ENCODE data around the gene NFIX.

NFIX gene

DNA sequence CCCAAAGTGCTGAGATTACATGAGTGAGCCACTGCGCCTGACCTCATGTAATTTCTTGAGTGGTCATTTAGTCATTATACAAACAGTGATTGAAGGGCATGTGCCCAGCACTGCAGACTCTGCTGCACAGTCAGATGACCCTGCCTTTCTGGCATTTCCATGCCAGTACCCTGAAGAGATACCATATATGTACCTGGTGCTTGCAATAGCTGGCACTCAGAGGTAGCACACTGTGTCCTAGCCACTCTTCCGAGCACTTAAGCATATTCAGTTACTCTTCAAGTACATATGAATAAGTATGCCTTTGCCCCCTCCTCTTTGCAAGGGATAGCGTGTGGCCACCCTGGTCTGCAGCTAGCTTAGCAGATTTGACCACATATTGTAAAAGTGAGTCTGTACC lies 139.4 kb downstream of the NFIX start:
- DNase-seq: no peak

DNA sequence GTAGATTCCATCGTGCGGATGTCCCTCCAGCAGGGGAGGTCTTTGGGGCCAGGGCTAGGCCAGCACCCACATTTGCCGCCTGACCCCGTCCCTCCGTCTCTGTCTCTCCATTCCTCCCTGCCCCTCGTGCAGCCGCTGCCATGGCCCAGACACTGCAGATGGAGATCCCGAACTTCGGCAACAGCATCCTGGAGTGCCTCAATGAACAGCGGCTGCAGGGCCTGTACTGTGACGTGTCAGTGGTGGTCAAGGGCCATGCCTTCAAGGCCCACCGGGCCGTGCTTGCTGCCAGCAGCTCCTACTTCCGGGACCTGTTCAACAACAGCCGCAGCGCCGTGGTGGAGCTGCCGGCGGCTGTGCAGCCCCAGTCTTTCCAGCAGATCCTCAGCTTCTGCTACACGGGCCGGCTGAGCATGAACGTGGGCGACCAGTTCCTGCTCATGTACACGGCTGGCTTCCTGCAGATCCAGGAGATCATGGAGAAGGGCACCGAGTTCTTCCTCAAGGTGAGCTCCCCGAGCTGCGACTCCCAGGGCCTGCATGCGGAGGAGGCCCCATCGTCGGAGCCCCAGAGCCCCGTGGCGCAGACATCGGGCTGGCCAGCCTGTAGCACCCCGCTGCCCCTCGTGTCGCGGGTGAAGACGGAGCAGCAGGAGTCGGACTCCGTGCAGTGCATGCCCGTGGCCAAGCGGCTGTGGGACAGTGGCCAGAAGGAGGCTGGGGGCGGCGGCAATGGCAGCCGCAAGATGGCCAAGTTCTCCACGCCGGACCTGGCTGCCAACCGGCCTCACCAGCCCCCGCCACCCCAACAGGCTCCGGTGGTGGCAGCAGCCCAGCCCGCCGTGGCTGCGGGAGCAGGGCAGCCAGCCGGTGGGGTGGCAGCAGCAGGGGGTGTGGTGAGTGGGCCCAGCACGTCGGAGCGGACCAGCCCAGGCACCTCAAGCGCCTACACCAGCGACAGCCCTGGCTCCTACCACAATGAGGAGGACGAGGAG lies 140.1 kb downstream of the NFIX start:
- no peak for DNase-seq

DNA sequence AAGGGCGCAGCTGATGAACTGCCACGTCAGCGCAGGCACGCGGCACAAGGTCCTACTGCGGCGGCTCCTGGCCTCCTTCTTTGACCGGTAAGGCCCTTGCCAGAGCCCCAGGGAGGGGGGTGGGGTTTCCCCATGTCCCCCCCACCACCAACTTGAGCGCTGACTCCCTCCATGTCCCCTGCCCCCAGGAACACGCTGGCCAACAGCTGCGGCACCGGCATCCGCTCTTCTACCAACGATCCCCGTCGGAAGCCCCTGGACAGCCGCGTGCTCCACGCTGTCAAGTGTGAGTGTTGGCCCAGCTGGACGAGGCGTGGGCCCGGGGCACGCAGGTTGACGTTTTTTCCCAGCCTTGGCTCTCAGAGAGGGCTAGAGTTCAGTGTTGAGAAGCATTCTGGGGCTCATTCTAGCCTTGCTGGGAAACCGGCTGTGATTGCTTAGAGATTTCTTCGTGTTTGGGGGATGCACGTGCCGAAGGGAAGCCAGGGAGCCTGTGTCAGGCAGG lies 142.1 kb downstream of the NFIX start:
- DNase-seq: no peak

DNA sequence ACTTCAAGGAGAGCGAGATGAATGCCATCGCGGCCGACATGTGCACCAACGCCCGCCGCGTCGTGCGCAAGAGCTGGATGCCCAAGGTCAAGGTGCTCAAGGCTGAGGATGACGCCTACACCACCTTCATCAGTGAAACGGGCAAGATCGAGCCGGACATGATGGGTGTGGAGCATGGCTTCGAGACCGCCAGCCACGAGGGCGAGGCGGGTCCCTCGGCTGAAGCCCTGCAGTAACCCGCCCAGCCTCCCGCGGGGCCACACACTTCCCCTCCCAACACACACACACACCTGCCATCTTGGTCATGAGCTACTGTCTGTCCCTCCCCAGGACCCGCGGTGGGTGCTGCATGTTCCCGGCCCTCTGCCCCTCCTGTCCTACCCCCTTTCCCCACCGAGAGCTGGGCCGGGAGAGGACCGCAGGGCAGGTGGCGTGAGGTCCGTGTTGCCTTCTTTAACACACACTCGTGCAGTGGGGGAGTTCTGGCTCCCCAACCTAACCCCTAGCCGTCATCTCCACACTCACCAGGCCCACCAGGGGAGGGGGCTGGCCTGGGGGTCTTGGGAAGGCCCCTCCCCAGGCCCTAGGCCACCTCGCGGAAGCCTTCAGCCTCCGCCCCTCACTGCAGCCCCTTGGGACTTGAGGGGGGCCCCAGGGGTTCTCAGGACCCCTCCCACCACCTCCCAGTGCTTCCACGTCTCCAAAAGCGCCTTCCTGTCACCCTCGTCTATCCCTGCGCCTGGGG lies 143.1 kb downstream of the NFIX start:
- no peak for DNase-seq

DNA sequence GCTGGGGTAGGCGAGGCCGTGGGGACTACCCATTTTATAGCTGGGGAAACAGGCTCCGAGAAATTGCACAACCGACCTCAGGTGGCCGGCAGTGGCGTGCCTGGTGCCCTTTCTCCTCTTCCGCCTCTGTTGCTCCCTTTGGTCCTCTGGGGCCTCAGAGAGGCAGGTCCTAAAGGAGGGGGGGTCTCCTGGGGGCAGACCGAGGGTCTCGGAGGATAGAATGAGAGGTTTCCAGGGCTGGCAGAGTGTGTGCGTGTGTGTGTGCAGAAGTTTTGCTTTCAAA lies 143.6 kb downstream of the NFIX start:
- no peak for DNase-seq

DNA sequence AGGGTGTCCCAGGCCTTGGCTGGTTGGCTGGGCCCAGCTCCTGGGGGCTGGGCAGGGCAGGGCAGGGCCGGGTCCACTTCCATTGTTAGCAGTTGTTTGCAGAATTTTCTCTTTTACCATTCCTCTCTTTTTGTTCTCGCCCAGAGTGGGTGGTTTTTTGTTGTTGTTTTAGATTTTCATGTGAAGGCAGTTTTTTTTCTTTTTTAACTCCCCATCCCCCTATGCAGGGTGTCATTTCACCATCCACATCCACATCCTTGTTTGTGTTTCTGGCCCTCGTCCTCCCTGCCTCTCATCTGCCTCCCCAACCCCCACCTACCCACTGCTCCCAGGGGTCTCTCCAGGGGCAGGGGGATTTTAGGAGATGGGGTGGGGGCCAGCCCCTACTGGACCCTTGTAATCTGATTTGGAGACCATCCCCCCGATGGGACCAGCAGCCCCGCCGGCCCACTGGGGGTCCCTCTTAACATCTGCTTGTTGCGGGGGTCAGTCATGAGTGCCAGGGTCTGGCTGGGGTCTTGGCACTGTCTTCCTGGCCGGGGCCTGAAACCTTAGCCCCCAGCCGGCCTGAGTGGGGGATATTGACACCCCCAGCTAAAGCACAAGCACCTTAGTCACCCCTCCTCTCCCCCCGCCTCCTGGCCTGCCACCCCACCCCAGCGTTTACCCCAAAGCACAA lies 144.5 kb downstream of the NFIX start:
- DNase-seq: no peak

DNA sequence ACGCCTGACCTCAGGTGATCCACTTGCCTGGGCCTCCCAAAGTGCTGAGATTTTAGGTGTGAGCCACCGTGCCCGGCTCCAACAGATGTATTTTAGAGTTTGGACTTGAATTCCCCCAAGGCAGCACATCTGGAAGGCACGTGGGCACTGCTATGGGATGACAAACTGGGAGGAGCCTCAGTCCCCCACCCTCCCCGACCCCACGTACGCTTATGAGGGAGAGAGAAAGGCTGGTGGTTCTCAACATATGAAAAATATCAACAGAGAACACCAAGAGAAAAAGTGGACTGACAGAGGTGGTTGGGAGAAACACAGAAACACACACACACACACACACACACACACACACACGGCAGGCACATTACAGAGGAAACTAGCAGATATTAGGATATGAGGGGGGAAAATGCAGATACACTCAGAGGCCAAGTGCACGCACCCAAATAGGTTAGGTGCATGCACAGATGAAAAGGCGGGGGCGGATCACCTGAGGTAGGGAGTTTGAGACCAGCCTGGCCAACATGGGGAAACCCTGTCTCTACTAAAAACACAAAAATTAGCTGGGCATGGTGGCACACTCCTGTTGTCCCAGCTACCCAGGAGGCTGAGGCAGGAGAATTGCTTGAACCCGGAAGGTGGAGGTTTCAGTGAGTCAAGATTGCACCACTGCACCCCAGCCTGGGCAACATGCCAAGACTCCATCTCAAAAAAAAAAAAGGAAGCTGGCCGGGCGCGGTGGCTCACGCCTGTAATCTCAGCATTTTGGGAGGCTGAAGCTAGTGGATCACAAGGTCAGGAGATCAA lies 151.7 kb downstream of the NFIX start:
- no peak for DNase-seq

Measured in KG1 (cell line).